ENCODE data around the gene KCNJ16.

KCNJ16 gene

GRCh38 chr17:70157151-70157550 is 82.1 kb downstream of the KCNJ16 start:
- TF ChIP-seq CTCF (IDR thresholded peaks at IDR 0.05; ENCODE audit: low read depth, low read length): no peak
- H3K4me3 ChIP-seq (ENCODE audit: low read depth, low read length): no peak overlapping the region

- no peak overlapping the region for H3K4me3 ChIP-seq (ENCODE audit: low read depth, low read length)
- TF ChIP-seq CTCF (IDR thresholded peaks at IDR 0.05; ENCODE audit: low read depth, low read length): no peak
These were observed 83.2 kb downstream of the KCNJ16 start for GRCh38 chr17:70158180-70158579.

GRCh38 chr17:70158591-70158990 is 83.6 kb downstream of the KCNJ16 start:
- no peak for TF ChIP-seq CTCF (IDR thresholded peaks at IDR 0.05; ENCODE audit: low read depth, low read length)
- no peak overlapping the region for H3K4me3 ChIP-seq (ENCODE audit: low read depth, low read length)

- H3K4me3 ChIP-seq (ENCODE audit: low read depth, low read length): no peak overlapping the region
- TF ChIP-seq CTCF (IDR thresholded peaks at IDR 0.05; ENCODE audit: low read depth, low read length): no peak
These were observed 85.0 kb downstream of the KCNJ16 start for GRCh38 chr17:70159980-70160379.

- no peak for TF ChIP-seq CTCF (IDR thresholded peaks at IDR 0.05; ENCODE audit: low read depth, low read length)
These were observed 86.5 kb downstream of the KCNJ16 start for GRCh38 chr17:70161519-70161918.

GRCh38 chr17:70165383-70165782 is 90.4 kb downstream of the KCNJ16 start:
- no peak overlapping the region for H3K4me3 ChIP-seq (ENCODE audit: low read depth, low read length)
- no peak for TF ChIP-seq CTCF (IDR thresholded peaks at IDR 0.05; ENCODE audit: low read depth, low read length)

More at GRCh38 chr17:70161519-70161918, 86.5 kb downstream of the KCNJ16 start:
- no peak overlapping the region for H3K4me3 ChIP-seq (ENCODE audit: low read depth, low read length)

- H3K4me3 ChIP-seq (ENCODE audit: low read depth, low read length): no peak overlapping the region
- TF ChIP-seq CTCF (IDR thresholded peaks at IDR 0.05; ENCODE audit: low read depth, low read length): no peak
These were observed 91.6 kb downstream of the KCNJ16 start for GRCh38 chr17:70166615-70167014.

All from WI38 (cell line).